DMS114 treated with DMSO at 0.1 percent for 48 hours (cell line): ENCODE results near the gene GATB.
"Not testable (repeated sequence)": the region's sequence is repeated elsewhere in the genome, so short reads cannot be mapped to it uniquely, and the experiment has no call there.

Experiments
- DNase-seq: peaks from one replicate; lab custom pipeline; 2025; ENCODE audit not compliant: unreplicated experiment; lab: John Stamatoyannopoulos, UW

Gene GATB

DNA sequence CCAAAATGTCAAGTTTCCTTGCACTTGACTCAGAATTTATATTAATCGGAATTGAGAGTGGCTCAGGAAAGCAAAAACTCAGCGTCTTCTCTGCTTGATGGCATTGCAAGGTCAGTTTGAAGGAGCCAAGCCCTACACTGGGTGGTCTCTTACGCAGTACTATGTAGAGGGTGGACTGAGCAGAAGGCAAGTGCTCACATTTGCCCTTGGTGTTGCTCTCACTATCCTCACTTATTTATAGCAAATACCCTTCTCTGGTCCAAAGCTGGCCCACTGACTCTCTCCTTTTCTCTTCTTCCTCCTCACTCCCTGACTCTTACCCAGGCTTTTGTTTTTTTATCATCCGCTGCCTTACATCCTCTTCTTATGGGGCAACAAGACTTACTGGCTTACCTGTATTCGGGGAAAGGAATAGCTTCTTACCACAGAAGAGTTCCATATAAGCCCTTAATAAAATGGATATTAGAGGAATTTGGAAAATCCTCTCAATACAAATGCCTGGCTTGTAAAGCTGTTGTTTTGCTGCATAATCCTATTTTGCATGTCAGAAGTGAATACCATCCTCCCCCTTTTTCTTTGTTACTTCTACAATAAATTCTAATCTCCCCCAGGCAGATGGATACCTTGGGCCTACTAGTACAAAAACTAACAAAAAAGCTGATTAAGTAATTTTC is 24.8 kb upstream of the GATB start:
- DNase-seq: no peak

GRCh38 chr4:151784706-151785105 is 23.9 kb upstream of the GATB start:
- DNase-seq: no peak

DNA sequence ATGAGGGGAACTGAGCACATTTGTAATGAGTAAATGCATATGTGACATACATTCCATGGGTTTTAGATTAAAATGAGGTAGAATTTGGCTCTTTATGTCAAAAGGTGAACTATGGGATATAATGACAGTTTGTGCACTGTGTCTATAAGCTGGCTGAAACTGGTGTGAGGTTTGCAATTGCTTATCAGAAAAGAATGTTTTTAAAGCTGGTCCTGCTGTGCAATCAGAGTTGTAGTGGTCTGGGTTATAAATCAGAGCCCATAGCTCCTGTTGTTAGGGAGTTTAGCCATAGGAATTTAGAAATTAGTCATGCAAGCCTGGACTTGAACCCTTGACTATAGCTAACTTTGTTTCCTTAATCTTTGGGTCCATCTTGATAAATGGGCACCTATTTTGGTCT is 23.1 kb upstream of the GATB start:
- DNase-seq: no peak

DNA sequence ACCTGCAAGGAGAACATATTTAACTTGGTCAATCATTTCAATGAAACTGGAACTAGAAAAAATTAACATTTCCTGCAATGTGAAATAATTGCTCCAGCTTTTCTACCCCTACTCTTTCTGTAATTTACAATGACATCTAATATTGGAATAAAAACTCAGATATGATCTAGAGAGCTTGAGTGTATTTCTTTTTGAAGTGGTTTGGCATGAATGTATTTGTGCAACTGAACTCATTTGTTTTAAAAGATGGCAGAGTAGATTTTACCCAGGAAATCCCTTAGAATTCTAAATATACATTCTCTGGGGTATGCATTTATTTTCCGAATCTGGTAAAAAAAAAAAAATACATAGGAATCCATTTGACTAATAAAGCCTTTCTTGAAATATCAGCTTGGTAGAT is 21.5 kb upstream of the GATB start:
- no peak for DNase-seq

DNA sequence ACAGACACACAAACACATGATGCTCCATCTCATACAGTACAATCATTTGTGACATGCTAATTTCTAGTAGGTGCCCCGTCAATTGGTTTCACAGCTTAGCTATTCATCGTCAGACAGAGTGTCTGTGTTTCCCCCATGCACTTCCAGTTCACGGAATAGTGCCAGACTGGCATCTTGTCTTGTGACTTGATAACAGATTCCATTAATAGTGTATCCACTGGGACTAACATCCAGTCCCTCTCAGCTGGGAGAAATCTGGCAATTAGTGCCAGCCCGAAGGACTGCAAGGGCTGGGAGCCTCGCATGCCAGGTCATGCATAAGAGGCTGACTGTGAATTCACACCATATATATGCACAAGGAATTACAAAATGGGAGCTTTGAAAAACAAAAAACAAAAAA is 20.2 kb upstream of the GATB start:
- no peak for DNase-seq

DNA sequence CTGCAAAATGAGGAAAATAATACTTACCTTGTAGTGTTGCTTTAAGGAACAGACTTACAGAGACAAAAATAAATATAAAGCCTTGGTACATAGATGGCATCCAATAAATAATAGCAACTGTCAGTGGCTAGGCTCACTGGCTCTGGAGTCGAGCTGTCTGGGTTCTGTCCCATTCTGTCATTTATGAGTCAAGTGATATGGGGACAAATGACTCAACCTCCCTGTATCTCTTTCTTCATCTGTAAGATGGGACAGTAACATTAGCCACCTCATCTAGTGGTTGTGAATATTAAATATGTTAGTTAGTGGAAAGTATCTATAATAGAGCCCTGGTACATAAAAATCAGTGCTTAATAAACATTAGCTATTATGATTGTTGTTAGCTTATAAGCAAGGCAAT is 16.7 kb upstream of the GATB start:
- DNase-seq: no peak

DNA sequence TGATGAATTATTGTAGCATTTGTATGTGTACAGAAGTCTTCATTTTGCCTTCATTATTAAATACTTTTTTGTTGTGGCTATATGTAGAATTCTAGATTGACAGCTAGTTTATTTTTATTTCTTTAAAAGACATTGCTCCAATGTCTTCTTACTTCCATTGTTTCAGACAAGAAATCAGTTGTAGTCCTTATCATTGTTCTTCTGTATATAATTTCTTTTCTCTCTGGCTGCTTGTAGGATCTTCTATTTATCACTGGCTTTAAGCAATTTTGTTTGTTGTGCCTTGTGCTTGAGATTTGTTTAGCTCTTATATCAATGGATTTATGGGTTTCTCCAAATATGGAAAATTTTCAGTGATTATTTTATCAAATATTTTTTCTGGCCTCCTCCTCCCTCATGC is 13.5 kb upstream of the GATB start:
- no peak for DNase-seq

- no peak for DNase-seq
These were observed 11.5 kb upstream of the GATB start for GRCh38 chr4:151772274-151772673.

- no peak for DNase-seq
These were observed 10.9 kb upstream of the GATB start for GRCh38 chr4:151771664-151772063.

DNA sequence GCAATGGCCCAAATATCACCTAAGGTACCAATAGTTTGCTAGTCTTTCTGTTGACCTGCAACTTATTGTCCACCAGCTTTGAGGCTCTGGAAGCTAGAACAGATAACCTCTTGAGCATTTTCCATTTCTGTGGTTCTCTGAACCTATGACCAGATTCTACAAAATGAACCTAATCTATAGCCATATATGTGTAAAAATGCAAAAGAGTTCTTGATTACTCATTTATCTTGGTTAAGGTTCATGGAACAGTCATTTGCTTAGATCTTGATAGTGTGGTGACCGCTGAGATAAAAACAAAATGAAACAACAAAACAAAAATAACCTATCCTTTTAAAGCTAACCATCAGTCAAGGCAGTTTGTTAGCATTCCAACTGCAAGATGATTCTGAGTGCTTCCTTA is 9.3 kb upstream of the GATB start:
- no peak for DNase-seq

DNA sequence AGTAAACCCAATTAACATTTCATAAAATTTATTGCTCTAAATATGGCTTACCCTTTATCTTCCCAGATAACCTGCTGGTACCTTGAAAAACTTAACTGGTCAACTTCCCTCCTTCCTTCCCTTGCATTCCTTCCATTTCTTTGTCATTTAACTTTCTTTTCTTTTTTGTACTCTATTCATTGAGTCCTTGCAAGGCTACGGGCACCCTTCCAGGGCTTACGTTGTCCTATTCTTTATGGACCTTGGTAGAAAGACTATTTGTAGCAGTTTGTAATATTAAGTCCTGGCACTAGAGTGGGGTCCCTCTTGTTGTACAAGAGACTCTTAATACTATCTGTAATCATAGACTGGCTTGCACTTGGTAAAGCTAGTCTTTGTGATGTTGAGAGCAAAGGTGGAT is 8.0 kb upstream of the GATB start:
- DNase-seq: no peak

- DNase-seq: no peak
These were observed 5.9 kb upstream of the GATB start for GRCh38 chr4:151766691-151767090.

DNA sequence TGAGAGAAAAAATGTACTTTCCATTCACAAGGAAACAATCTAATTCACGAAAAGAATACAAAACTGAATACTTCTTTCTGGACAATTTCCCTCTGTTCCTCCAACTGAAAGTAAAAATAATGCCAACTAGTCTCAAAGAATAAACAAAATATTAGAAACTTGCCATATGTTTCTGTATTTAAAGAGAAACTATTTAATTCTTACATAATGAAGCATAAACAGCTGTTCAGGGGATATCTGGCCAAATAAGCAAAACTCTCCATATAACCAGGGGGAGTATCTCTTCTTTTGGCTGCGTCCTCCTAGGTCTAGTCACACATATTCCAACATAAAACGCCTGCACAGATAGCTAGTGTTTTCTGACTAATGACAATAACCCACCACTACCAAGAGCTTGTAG is 805 bp downstream of the GATB start:
- DNase-seq: no peak

DNA sequence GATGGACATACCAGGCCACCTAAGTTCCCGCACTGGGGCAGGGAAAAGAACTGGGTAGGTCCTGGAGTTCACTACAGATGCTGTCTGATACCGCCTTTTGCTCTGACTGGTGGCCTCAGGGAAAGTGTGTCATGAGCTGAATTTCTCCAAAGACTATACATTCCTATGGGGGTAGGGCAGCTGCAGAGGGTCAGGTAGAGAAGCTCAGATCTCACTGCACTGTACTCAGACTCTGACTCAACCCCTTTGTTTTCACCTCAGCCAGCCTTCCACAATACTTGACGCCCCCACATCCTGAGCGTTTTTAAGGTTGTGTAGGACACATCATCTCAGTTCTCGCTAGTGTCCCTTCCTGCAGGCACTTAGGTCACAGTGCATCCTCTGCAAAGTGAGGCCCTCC is 7.8 kb downstream of the GATB start:
- no peak for DNase-seq

DNA sequence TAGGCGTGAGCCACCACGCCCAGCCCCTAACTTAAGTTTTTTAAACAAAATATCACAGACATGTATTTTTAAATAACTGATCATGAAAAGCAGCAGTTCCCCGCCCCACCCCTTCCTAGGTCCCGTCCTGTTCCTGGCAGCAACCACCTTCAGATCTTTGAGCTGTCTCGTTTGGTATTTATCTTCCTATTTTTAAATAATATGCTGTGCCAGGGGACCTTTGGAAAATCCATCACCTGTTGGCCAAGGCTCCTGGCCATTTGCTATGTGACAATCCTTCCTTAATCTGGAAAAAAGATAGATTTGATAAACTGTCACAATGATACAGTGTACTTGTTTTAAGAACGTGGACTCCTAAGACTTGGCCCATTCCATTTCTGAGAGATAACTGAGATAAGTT is 10.7 kb downstream of the GATB start:
- no peak for DNase-seq

DNA sequence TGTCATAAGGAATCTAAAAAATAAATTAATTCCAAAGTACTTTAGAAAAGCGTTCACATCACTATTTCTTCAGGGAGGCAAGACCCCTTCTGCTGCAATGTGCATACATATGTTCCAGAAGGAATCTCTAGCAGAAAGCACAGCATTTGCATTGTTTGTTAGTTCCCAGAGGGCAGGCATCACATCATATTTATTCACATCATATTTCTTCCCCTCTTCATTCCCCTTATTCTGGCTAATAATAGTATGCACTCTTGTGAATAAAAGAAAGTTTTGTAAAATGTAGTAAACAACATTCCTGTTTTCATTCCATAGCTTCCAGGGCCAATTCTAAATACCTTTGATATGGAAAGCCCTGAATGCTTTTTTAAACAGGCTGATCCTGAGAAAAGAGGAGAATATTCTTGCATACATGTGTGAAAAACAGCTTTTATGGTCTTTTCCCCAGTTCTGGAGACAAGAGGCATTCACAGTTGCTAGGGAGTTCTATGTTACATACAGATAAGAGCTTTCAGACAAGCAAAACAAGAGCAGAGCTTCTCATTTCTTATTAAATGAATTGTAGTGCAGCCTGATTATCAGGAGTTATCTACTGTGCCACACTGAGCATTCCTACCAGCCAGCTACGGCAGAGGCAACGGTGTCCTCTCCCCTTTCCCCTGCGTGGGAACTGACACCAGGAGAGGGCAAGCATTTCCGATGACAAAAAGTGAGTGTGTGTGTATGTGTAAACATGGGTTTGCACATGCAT is 15.2 kb downstream of the GATB start:
- DNase-seq: no peak

DNA sequence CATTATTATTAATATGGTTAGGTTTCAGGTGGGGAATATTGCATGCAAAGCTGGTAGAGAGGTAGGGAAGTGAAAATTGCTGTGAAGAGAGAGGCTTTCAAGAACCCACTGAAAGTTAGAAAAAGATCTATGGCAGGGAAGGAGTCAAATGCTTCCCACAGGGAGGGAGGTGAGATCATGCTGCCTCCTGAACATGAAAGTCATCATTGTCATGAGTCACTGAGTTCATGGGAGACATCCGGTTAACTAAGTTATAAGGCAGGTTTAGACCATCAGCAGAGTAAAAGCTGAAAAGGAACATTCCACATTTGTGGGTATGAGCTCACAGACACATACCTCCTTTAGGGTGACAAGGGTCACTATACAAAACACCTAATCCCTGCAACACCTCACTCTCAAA is 16.2 kb downstream of the GATB start:
- DNase-seq: no peak

GRCh38 chr4:151743894-151744293 is 16.9 kb downstream of the GATB start:
- no peak for DNase-seq

DNA sequence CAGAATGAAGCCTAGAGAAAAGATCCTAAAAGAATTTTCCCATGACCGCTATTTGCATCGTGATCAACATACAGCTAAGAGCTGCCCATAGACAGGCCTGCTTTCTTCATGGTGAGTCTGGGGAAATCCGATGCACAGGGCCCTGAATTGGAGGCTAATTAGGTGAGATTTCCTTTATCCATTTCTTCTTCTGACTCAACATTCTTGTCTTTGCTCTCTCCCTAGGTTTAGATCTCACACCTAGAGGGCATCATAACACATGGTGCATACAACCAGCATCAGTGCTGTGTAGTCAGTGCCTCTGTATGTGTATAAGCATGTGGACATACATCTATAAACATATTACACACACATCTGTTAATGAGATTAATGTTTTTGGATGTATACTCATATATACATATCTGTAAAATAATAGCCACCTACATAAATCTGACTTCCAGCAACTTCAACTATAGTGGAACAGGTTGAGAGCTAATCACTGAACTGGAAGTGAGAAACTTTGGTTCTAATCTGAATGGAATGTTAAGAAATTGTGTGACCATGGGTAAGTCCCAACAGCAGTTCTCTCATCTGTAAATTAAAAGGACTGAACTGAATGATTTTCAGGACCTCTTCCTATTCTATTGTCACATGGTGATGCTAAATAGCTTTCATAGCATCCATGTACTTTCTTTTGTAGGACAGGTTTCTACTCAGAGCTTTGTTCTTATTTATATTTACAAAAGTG is 17.5 kb downstream of the GATB start:
- no peak for DNase-seq

GRCh38 chr4:151738720-151739517 is 21.9 kb downstream of the GATB start:
- DNase-seq: no peak

DNA sequence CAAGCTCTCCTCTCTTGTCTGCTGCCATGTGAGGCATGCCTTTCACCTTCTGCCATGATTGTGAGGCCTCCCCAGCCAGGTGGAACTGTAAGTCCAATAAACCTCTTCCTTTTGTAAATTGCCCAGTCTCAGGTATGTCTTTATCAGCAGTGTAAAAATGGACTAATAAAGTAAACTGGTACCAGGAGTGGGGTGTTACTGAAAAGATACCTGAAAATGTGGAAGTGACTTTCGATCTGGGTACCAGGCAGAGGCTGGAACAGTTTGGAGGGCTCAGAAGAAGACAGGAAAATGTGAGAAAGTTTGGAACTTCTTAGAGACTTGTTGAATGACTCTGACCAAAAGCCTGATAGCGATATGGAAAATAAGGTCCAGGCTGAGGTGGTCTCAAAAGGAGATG is 24.0 kb downstream of the GATB start:
- DNase-seq: not testable (repeated sequence)
